HepG2 (cell line): ENCODE measurements around the gene PANK2. TPM values are rescaled to one million over a fixed set of nuclear protein-coding genes. Genes with fewer than 3 reads are reported as not detected.

ENCODE experiments used
- AGO2 ChIP-seq: fragments of 200-400 bp; formaldehyde crosslinking; optimal IDR thresholded peaks from 2 replicates; pipeline ENCODE3; 2017; ENCODE audit warnings: mild to moderate bottlenecking, low read depth, low read length, moderate library complexity
- MEIS1 ChIP-seq: sonication (generic); formaldehyde crosslinking; IDR thresholded peaks from 2 replicates; pipeline ENCODE4 v1.9.0; 2021; ENCODE audit warnings: mild to moderate bottlenecking, missing genetic modification reagents, moderate library complexity, borderline replicate concordance
- NR2F2 ChIP-seq: IDR thresholded peaks from 2 replicates; pipeline ENCODE4 v1.6.1; 2012; ENCODE audit warnings: low read depth, inconsistent platforms, borderline replicate concordance
- PAX8 ChIP-seq: sonication (generic); formaldehyde crosslinking; IDR thresholded peaks from 2 replicates; pipeline ENCODE4 v1.8.0; 2022; ENCODE audit warnings: mild to moderate bottlenecking, missing genetic modification reagents, borderline replicate concordance
- RFX3 ChIP-seq: IDR thresholded peaks from 2 replicates; pipeline ENCODE4 v1.6.1; 2016; ENCODE audit warnings: missing biosample characterization, missing genetic modification reagents
- SAP130 ChIP-seq: IDR thresholded peaks from 2 replicates; pipeline ENCODE4 v1.6.1; 2016; ENCODE audit warnings: low read depth
- TARDBP ChIP-seq: sonication (generic); formaldehyde crosslinking; IDR thresholded peaks from 2 replicates; pipeline ENCODE4 v1.8.0; 2022; ENCODE audit warnings: mild to moderate bottlenecking, missing genetic modification reagents
- ZFP36 ChIP-seq: fragments of 150-350 bp; IDR thresholded peaks from 2 replicates; pipeline ENCODE4 v1.6.1; 2018; ENCODE audit warnings: borderline replicate concordance, low read length, low read depth; ENCODE audit not compliant: partially characterized antibody
- ZNF546 ChIP-seq: sonication (generic); formaldehyde crosslinking; conservative IDR thresholded peaks from 2 replicates; pipeline ENCODE4 v1.8.1; 2023; ENCODE audit warnings: mild to moderate bottlenecking, missing genetic modification reagents
- ZNF772 ChIP-seq: sonication (generic); formaldehyde crosslinking; IDR thresholded peaks from 2 replicates; pipeline ENCODE4 v1.5.0; 2020; ENCODE audit warnings: mild to moderate bottlenecking, missing genetic modification reagents
- polyA plus RNA-seq, 8 experiments: library from polyadenylated mRNA; depleted of rRNA in 3 of 8; stranded (reverse) in 7 of 8; unstranded in 1 of 8; fragments of >200 nt; fragmentation: Illumina TruSeq in 4 of 8; extraction: Trizol in 4 of 8; gene quantifications; 2 replicates each; pipeline versions ENCODE4 v1.2.1 to v1.2.3, GENCODE V29; 2011 to 2016; ENCODE audit warnings: low read depth in 4 of 8, missing spikeins in 1 of 8, mixed read lengths in 1 of 8; ENCODE audit not compliant: insufficient read depth in 1 of 8
- total RNA-seq, 5 experiments: library from RNA; depleted of rRNA; stranded (reverse); fragments of >200 nt; fragmentation: Illumina TruSeq; extraction: Trizol; gene quantifications; 2 replicates each; pipeline ENCODE4 v1.2.3, GENCODE V29; 2016; ENCODE audit warnings: low read depth in 1 of 5
- TF ChIP-seq, protein P1 (sequence below): sonication (generic); formaldehyde crosslinking; IDR thresholded peaks from 2 replicates; pipeline ENCODE4 v1.5.0; 2020; ENCODE audit warnings: mild to moderate bottlenecking, missing genetic modification reagents
- TF ChIP-seq, protein P2 (sequence below): sonication (generic); formaldehyde crosslinking; IDR thresholded peaks from 2 replicates; pipeline ENCODE4 v1.8.0; 2022; ENCODE audit warnings: missing genetic modification reagents, low read depth, mild to moderate bottlenecking, borderline replicate concordance
- TF ChIP-seq, protein P3 (sequence below): sonication (generic); formaldehyde crosslinking; IDR thresholded peaks from 2 replicates; pipeline ENCODE4 v1.9.0; 2021; ENCODE audit warnings: missing genetic modification reagents, borderline replicate concordance
- TF ChIP-seq, protein P4 (sequence below): sonication (generic); formaldehyde crosslinking; IDR thresholded peaks from 2 replicates; pipeline ENCODE4 v1.5.0; 2020; ENCODE audit warnings: missing genetic modification reagents, mild to moderate bottlenecking, borderline replicate concordance
- TF ChIP-seq, protein P5 (sequence below): sonication (generic); formaldehyde crosslinking; IDR thresholded peaks from 2 replicates; pipeline ENCODE4 v1.8.0; 2022; ENCODE audit warnings: missing genetic modification reagents, mild to moderate bottlenecking, inconsistent platforms, borderline replicate concordance

Gene PANK2
- total and polyA plus RNA-seq, 2 of the 13 experiments (the other 11 are each of a cell fraction or from before 2014, with no cell fraction given) = 39.2 to 123 TPM

DNA sequence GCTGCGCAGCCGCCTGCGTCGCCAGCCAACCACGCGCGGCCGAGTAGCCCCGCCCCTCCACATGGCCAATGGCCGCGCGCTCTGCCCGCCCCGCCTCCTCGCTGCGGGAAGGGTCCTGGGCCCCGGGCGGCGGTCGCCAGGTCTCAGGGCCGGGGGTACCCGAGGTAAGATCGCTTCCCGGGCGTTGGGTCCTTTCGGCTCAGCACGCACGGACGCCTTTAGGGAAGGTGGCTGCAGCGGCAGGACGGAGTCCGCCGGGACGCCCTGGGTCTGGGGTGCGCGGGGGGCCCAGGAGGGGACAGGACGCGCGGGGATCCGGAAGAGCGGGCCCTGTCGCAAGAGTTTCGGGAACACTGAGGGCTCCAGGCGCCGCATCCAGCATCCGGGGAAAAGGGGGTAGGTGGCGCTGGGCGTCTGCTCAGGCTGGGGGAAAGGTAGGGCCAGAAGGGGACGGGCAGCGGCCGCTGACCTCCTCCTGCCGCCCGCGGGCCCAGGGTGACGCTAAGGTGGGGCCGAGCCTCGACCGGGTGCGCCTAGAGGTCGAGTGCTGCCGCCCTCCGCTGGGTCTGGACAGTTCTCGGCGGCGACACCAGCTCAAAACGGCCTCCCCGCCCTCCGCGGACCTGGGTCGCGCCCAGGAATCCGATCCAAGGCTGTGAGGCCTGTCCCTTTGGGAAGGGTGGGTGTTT, 42.3 kb upstream of the PANK2 start, which contains the start of gene MAVS (continued):
- TF ChIP-seq, protein P1, sequence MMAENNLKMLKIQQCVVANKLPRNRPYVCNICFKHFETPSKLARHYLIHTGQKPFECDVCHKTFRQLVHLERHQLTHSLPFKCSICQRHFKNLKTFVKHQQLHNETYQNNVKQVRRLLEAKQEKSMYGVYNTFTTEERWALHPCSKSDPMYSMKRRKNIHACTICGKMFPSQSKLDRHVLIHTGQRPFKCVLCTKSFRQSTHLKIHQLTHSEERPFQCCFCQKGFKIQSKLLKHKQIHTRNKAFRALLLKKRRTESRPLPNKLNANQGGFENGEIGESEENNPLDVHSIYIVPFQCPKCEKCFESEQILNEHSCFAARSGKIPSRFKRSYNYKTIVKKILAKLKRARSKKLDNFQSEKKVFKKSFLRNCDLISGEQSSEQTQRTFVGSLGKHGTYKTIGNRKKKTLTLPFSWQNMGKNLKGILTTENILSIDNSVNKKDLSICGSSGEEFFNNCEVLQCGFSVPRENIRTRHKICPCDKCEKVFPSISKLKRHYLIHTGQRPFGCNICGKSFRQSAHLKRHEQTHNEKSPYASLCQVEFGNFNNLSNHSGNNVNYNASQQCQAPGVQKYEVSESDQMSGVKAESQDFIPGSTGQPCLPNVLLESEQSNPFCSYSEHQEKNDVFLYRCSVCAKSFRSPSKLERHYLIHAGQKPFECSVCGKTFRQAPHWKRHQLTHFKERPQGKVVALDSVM (CRISPR knock-in tag) = peak; percentile 83
- TF ChIP-seq ZNF772 = peak; percentile 85; the same call in 1 of the 2 replicates
- TF ChIP-seq, protein P2, sequence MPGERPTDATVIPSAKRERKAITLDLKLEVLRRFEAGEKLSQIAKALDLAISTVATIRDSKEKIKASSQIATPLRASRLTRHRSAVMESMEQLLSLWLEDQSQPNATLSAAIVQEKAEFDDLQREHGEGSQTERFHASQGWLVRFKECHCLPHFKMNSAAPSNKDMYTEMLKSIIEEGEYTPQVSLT (CRISPR knock-in tag) = peak; percentile 70; the same call in 1 of the 2 replicates
- TF ChIP-seq TARDBP = peak; percentile 85
- peak; percentile 95 for TF ChIP-seq AGO2
- TF ChIP-seq, protein P3, sequence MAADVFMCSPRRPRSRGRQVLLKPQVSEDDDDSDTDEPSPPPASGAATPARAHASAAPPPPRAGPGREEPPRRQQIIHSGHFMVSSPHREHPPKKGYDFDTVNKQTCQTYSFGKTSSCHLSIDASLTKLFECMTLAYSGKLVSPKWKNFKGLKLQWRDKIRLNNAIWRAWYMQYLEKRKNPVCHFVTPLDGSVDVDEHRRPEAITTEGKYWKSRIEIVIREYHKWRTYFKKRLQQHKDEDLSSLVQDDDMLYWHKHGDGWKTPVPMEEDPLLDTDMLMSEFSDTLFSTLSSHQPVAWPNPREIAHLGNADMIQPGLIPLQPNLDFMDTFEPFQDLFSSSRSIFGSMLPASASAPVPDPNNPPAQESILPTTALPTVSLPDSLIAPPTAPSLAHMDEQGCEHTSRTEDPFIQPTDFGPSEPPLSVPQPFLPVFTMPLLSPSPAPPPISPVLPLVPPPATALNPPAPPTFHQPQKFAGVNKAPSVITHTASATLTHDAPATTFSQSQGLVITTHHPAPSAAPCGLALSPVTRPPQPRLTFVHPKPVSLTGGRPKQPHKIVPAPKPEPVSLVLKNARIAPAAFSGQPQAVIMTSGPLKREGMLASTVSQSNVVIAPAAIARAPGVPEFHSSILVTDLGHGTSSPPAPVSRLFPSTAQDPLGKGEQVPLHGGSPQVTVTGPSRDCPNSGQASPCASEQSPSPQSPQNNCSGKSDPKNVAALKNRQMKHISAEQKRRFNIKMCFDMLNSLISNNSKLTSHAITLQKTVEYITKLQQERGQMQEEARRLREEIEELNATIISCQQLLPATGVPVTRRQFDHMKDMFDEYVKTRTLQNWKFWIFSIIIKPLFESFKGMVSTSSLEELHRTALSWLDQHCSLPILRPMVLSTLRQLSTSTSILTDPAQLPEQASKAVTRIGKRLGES (CRISPR knock-in tag) = 0 out of 2 replicates have a peak, but pooled peaks have one; percentile 4
- TF ChIP-seq, protein P4, sequence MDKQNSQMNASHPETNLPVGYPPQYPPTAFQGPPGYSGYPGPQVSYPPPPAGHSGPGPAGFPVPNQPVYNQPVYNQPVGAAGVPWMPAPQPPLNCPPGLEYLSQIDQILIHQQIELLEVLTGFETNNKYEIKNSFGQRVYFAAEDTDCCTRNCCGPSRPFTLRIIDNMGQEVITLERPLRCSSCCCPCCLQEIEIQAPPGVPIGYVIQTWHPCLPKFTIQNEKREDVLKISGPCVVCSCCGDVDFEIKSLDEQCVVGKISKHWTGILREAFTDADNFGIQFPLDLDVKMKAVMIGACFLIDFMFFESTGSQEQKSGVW = no peak
- no peak; the same call in 1 of the 2 replicates for TF ChIP-seq PAX8
- TF ChIP-seq, protein P5, sequence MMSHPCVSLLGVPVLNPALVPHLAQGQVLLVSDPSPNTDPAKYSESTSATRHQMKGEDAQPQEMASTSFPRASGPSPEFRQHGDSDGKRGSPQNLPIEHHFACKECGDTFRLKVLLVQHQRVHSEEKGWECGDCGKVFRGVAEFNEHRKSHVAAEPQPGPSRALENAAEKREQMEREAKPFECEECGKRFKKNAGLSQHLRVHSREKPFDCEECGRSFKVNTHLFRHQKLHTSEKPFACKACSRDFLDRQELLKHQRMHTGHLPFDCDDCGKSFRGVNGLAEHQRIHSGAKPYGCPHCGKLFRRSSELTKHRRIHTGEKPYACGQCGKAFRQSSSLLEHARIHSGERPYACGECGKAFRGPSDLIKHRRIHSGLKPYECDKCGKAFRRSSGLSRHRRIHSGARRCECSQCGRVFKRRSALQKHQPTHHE (CRISPR knock-in tag) = peak; percentile 87; the same call in 1 of the 2 replicates
- no peak for TF ChIP-seq ZFP36
- TF ChIP-seq NR2F2 = peak; percentile 24; the same call in 1 of the 2 replicates
- TF ChIP-seq SAP130 (CRISPR knock-in tag) = peak; percentile 89
- TF ChIP-seq RFX3 (CRISPR knock-in tag) = peak; percentile 9; the same call in 1 of the 2 replicates
- TF ChIP-seq MEIS1 (CRISPR knock-in tag) = 0 out of 2 replicates have a peak, but pooled peaks have one; percentile 28
- peak; percentile 99 for TF ChIP-seq ZNF546 (CRISPR knock-in tag)
